Astrocyte (in vitro differentiated cells and primary cell): ENCODE data around the gene CTNNA3. TPM values are rescaled to one million over a fixed set of nuclear protein-coding genes. Genes with fewer than 3 reads are reported as not detected.

Source experiments
- DNase-seq: peaks from one replicate; pipeline ENCODE4 v3.0.0-alpha.2; 2010; ENCODE audit warnings: low read depth
- FAIRE-seq: peaks from 2 replicates; lab custom pipeline; 2011; peaks lifted over from hg19 to GRCh38; lab: Jason Lieb, UNC
- H2AFZ ChIP-seq: 2 replicates; pipeline ENCODE4 v1.6.0; 2012; ENCODE audit warnings: low read depth, low read length, inconsistent platforms
- H3K27ac ChIP-seq: 2 replicates; pipeline ENCODE4 v1.5.1; 2011; ENCODE audit warnings: low read depth, low read length, inconsistent platforms
- H3K27me3 ChIP-seq: 2 replicates; pipeline ENCODE4 v1.6.0; 2011; ENCODE audit warnings: low read length, inconsistent platforms; ENCODE audit not compliant: insufficient read depth
- H3K36me3 ChIP-seq: 2 replicates; pipeline ENCODE4 v1.5.1; 2011; ENCODE audit warnings: low read length, inconsistent platforms; ENCODE audit not compliant: insufficient read depth
- H3K4me1 ChIP-seq: 2 replicates; pipeline ENCODE4 v1.5.1; 2011; ENCODE audit warnings: low read length, inconsistent platforms; ENCODE audit not compliant: insufficient read depth
- H3K4me2 ChIP-seq: 2 replicates; pipeline ENCODE4 v1.6.0; 2012; ENCODE audit warnings: low read length, inconsistent platforms
- H3K4me3 ChIP-seq: 2 replicates; pipeline ENCODE4 v1.5.1; 2011; ENCODE audit warnings: low read depth, mild to moderate bottlenecking, low read length, inconsistent platforms; ENCODE audit not compliant: insufficient read depth
- H3K79me2 ChIP-seq: 2 replicates; pipeline ENCODE4 v1.6.0; 2012; ENCODE audit warnings: mild to moderate bottlenecking, low read length, inconsistent platforms; ENCODE audit not compliant: insufficient read depth
- H3K9ac ChIP-seq: 2 replicates; pipeline ENCODE4 v1.6.0; 2012; ENCODE audit warnings: mild to moderate bottlenecking, low read length, inconsistent platforms
- H3K9me3 ChIP-seq: 2 replicates; pipeline ENCODE4 v1.5.1; 2012; ENCODE audit warnings: low read depth, mild to moderate bottlenecking, low read length, inconsistent platforms; ENCODE audit not compliant: insufficient read depth
- H4K20me1 ChIP-seq: 2 replicates; pipeline ENCODE4 v1.6.0; 2012; ENCODE audit warnings: low read length, inconsistent platforms; ENCODE audit not compliant: insufficient read depth
- H3K27ac Mint-ChIP-seq: one replicate; pipeline ENCODE4 v1.8.0; 2021; ENCODE audit warnings: mild to moderate bottlenecking, mixed read lengths; ENCODE audit not compliant: unreplicated experiment
- H3K27me3 Mint-ChIP-seq: one replicate; pipeline ENCODE4 v1.8.0; 2021; ENCODE audit warnings: low read depth, mixed read lengths; ENCODE audit not compliant: unreplicated experiment
- H3K36me3 Mint-ChIP-seq: one replicate; pipeline ENCODE4 v1.8.0; 2021; ENCODE audit warnings: low read depth, mixed read lengths; ENCODE audit not compliant: unreplicated experiment
- H3K4me1 Mint-ChIP-seq: one replicate; pipeline ENCODE4 v1.8.0; 2021; ENCODE audit warnings: low read depth, mixed read lengths; ENCODE audit not compliant: unreplicated experiment
- H3K4me3 Mint-ChIP-seq: one replicate; pipeline ENCODE4 v1.8.0; 2021; ENCODE audit warnings: mild to moderate bottlenecking, moderate library complexity, mixed read lengths; ENCODE audit not compliant: unreplicated experiment
- H3K9me3 Mint-ChIP-seq: one replicate; pipeline ENCODE4 v1.8.0; 2021; ENCODE audit warnings: mild to moderate bottlenecking, mixed read lengths; ENCODE audit not compliant: unreplicated experiment
- CTCF ChIP-seq: IDR thresholded peaks from 2 replicates; pipeline ENCODE4 v1.5.1; 2011; ENCODE audit warnings: low read depth, mild to moderate bottlenecking, inconsistent platforms, low read length, moderate library complexity; ENCODE audit not compliant: insufficient read depth
- EZH2 ChIP-seq: IDR thresholded peaks from 2 replicates; pipeline ENCODE4 v1.6.1; 2012; ENCODE audit warnings: mild to moderate bottlenecking, low read length, inconsistent platforms; ENCODE audit not compliant: insufficient read depth
- total RNA-seq: library from RNA; stranded (reverse); gene quantifications from 2 replicates; pipeline ENCODE4 v1.2.1, GENCODE V29; 2021

The CTNNA3 gene
- total RNA-seq, 1 donor from 2014 or later = 0.73 TPM

- Histone ChIP-seq H3K4me3 (no peak overlapping the region), H3K9me3 (no peaks in the 10 kb centered on the region), H2AFZ (no peak overlapping the region), H3K9ac (no peak overlapping the region), H3K4me2 (no peak overlapping the region), H3K4me1 (peaks cover 2% of the 10 kb centered on the region), H3K36me3 (no peaks in the 10 kb centered on the region), H4K20me1 (no peaks in the 10 kb centered on the region), H3K27ac (no peak overlapping the region), H3K27me3 (no peaks in the 10 kb centered on the region), H3K79me2 (no peaks in the 10 kb centered on the region)
- no peak for TF ChIP-seq CTCF
- no peak for TF ChIP-seq EZH2
- Mint-ChIP-seq H3K27ac (no peak overlapping the region), H3K4me3 (no peak overlapping the region), H3K27me3 (no peaks in the 10 kb centered on the region), H3K4me1 (peaks cover 26% of the 10 kb centered on the region), H3K36me3 (peaks cover 2% of the 10 kb centered on the region), H3K9me3 (peaks cover 8% of the 10 kb centered on the region)
- FAIRE-seq (no peak), DNase-seq (no peak)
Measured at GRCh38 chr10:67596641-67597040, 99.4 kb downstream of the CTNNA3 start.

- peaks cover 10% of the 10 kb centered on the region for H3K9me3 Mint-ChIP-seq
Measured at GRCh38 chr10:67587771-67588170, 108.2 kb downstream of the CTNNA3 start.

More at GRCh38 chr10:67587771-67588170, 108.2 kb downstream of the CTNNA3 start:
- Histone ChIP-seq H3K9me3 (peaks cover 10% of the 10 kb centered on the region), H2AFZ (no peak overlapping the region), H3K79me2 (no peaks in the 10 kb centered on the region), H3K4me3 (no peak overlapping the region), H3K27ac (no peak overlapping the region), H3K27me3 (no peaks in the 10 kb centered on the region), H3K4me1 (no peaks in the 10 kb centered on the region), H3K36me3 (no peaks in the 10 kb centered on the region), H3K4me2 (no peak overlapping the region), H4K20me1 (no peaks in the 10 kb centered on the region), H3K9ac (no peak overlapping the region)
- DNase-seq (no peak), FAIRE-seq (no peak)
- no peak overlapping the region for H3K27ac Mint-ChIP-seq
- no peak for TF ChIP-seq CTCF
- TF ChIP-seq EZH2 = no peak
- no peak overlapping the region for H3K4me3 Mint-ChIP-seq
- H3K36me3 Mint-ChIP-seq = no peaks in the 10 kb centered on the region
- no peaks in the 10 kb centered on the region for H3K27me3 Mint-ChIP-seq
- peaks cover 6% of the 10 kb centered on the region for H3K4me1 Mint-ChIP-seq
